HG02885 (cell line): ENCODE measurements around the gene NPHP4.

Experiments
- ATAC-seq: cut with Tn5 transposase; IDR thresholded peaks from one replicate; pipeline ENCODE4 v1.9.1; 2021; ENCODE audit warnings: mild to moderate bottlenecking; ENCODE audit not compliant: unreplicated experiment, poor library complexity

Gene NPHP4

GRCh38 chr1:5992026-5992813 is at the start of gene NPHP4:
TSS of gene NPHP4 (minus strand) at chr1:5992425. CDS start at chr1:5986289, 6,136 bp downstream.
- ATAC-seq, result peak; percentile 93

DNA sequence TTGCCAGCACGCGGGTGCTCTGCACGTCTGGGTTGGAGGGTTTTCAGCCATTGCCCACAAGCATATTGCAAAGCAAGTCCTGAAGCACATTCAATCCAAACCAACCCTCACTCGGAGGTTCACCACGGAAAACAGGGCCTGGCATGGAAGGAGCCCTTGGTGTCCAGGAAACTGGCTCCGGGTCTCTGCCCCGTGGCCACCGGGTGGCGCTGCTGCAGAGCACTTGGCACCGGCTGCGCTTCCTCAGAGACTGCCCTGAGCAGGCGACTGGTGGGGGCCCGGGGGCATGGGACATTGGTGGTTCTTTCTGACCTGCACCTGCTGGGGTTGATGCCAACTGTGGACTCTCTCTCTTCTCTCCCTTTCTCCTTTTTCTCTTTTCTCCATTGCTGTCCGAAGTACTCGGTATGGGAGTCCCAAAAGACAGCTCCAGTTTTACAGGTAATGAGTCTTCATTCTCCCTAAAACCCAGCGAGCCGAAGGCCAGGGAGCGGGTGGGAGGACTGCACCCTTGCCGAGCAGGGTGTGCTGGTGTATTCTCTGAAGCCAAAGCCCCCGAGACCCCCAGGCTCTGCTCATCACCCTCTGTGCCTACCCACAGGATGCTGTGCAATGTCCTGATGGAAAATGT is 49.3 kb upstream of the NPHP4 start:
- no peak for ATAC-seq

DNA sequence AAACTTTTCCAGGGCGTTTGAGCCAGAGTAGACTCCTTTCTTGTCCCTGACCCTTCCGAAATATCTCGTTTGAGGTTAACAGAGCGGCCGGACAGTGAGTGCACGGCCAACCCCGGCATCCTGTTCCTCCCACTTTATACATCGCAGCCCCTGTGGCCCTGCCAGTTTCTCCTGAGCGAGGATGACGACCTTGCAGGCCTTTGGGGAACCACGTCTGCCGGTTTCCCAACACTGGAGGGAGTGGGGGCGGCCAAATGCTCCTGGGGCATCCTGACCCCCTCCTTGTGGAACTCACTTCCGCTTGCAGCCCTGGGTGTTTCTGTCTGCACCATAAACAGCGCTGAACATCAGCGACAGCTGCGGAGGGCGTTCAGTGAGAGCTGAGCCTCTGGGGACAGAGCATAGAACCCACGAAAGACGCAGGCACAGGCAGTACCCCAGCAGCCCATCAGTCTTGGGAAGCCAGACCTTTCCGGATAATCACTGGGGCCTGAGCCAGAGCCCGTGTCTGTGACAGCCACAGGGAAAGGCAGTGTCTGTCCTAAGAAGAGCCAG is 48.7 kb upstream of the NPHP4 start:
- no peak for ATAC-seq

- no peak for ATAC-seq
Measured at GRCh38 chr1:6040444-6040843, 48.2 kb upstream of the NPHP4 start.

DNA sequence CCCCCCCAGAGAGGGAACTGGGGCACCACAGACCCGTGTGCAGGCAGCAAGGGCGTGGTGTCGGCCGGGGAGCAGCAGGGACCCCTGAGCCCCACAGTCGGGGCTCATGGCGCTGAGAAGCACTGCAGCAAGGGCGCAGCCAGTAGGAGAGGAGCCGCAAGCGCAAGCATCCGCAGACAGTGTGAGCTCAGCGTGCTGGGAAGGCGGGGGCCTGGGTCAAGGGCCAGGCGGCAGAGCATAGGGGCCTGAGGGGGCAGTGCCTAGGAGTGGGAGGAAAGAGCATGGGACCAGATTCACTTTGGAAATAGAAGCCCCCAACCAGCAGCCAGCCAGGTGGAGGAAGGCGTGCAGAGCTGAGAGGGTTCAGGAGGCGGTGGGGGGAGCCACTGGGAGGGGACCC is 46.8 kb upstream of the NPHP4 start:
- no peak for ATAC-seq

GRCh38 chr1:6038603-6039002 is 46.4 kb upstream of the NPHP4 start:
- no peak for ATAC-seq

- ATAC-seq, result no peak
Measured at GRCh38 chr1:6037338-6037762, 45.1 kb upstream of the NPHP4 start.

- no peak for ATAC-seq
Measured at GRCh38 chr1:6035719-6036118, 43.5 kb upstream of the NPHP4 start.

DNA sequence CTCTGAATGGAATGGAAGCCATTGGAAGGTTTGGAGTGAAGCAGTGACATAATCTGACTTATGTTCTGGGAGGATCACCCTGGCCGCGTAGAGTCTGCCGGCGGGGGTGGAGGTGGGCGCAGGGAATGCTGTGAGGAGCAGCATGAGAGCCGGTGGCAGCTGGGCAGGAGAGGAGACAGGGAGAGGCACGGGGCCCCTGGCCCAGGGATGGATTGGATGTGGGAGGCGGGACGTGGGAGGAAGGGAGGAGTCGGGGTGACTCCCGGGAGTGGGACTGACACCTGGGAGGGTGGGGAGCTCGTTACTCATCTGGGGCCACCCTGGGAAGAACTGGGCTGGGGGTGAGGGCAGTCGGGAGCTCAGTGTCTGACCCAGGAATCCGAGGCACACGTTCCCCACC is 43.1 kb upstream of the NPHP4 start:
- ATAC-seq, result no peak

DNA sequence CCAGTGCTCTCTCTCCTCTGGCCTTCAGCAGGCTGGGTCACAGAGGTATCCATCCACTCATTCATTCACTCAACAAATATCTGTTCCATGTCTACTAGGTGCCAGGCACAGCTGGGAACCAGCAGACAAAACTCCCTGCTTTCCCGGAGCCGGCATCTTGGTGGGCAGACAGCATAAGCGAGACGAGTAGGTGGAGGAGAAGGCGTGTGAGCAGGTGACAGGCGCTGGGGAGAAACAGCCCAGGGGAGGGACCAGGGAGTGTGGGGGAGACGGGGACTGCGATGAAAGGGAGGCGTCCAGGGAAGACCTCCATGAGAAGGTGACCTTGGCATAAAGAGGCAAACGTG is 42.5 kb upstream of the NPHP4 start:
- ATAC-seq, result no peak

GRCh38 chr1:6033986-6034749 is 41.9 kb upstream of the NPHP4 start:
- no peak for ATAC-seq

- no peak for ATAC-seq
Measured at GRCh38 chr1:6033124-6033523, 40.9 kb upstream of the NPHP4 start.

- no peak for ATAC-seq
Measured at GRCh38 chr1:6030547-6031261, 38.5 kb upstream of the NPHP4 start.

DNA sequence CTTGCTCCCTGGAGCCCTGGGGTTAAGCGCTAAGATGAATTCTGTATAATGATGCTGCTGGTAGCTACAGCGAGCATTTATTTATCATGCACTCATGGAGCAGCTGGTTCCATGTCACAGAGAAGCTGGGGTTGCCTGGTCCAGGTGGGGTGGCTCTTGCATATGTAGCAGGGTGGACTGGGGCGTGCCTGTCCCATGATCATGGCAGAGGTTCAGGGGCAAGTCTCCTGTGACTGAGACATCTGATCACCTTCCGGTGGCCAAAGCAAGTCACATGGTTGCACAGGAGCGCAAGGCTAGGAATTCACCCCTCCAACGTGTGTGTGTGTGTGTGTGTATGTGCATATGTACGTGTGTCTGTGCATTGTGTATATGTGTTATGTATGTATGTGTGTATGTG is 37.9 kb upstream of the NPHP4 start:
- no peak for ATAC-seq

DNA sequence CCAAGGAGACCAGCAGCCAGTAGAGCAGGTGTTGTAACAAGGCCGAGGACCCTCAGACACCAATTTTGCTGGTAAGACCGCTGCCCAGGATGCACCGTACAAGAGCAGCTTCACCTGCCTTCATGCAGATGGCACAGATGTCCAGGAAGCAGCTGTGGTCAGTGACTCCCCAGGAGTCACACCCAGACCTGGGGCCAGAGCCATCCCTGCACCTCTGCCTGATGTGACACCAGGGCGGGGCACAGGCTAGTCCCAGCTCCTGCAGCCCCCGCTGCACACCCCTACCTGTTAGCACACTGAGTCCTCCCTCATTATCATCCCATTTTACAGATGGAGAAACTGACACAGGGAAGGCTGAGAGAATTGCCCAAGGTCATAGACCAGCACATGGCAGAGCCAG is 37.1 kb upstream of the NPHP4 start:
- no peak for ATAC-seq

DNA sequence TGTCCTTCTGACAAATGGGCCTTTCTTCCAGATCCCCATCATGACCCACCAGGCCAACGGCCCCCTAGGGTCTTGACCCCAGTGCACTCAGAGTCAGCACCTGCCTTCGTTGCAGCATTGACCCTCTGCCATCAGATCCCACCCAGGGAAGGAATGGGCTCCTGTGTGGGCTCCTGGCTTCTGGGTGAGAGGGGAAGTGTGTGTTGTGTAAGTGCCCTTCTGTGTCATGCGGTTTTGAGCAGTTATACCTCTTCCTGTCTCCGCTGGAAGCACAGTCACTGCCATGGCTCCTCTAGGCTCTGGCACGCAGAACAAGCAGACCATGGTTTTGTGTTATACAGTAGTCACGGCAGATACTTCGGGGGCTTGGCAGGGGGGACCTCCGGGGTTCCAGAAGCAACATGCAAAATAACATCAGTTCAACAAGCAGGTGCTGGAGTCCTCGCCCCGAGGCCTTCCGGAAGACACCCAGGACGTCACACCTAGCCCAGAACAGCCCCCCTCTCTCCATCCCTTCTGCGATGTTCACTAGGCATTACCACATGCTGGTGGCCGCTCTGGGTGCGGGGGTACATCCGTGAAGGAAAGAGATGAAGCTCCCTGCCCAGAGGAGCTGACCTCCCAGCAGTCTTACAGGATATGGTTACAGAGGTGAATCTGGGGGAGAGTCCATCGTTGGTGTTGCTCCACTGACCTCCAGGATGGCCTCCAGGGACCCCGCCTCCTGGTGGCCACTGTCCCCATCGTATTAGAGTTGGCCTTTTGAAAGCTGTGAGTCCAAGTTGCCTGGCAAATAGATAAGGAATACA is 36.0 kb upstream of the NPHP4 start:
- ATAC-seq, result no peak

- no peak for ATAC-seq
Measured at GRCh38 chr1:6027591-6027990, 35.4 kb upstream of the NPHP4 start.

DNA sequence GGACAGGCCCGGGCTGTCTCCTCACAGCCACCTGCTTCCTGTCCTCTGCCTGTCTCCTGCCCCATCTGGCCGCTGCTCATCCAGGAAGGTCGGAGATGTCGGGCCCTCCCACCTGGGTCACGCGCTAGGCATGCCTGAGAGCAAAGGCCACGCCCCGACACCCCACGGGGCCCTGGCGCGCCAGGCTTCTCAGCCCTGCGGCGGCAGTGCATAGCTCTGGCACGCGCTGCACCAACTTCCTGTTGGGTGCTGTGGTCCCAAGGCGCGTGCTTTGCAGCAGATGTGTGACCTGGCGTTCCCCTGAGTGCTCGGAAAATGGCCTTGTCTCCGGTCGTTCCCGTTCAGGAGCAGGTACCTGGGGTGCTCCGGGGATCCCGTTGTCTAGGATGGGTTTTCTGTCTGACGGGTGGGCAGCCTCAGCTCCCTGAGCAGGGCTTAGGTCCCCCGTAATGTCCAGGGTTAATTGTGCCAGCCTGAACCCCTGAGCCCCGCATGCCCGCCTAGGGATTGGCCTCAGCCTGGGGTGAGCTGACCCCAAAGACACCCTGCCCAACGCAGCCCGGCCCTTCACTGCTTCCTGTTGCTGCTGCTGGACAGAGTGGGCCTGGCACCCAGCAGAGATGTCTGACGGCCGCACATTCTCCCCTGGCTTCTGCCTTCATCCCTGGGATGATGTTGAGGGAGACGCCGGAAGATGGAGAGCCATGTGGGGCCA is 34.0 kb upstream of the NPHP4 start:
- peak; percentile 82 for ATAC-seq
